SK-N-SH treated with all-trans-retinoic acid at 6 μM for 48 hours (cell line): Measurements from ENCODE around the gene CCNI2.

Source experiments
- ESRRG ChIP-seq: fragments of 250-450 bp; sonication (Bioruptor Pico); IDR thresholded peaks from 2 replicates; pipeline ENCODE4 v1.6.1; 2021; ENCODE audit warnings: mild to moderate bottlenecking
- ISL1 ChIP-seq: fragments of 250-450 bp; sonication (Bioruptor Pico); IDR thresholded peaks from 2 replicates; pipeline ENCODE4 v2.1.2; 2022; ENCODE audit warnings: mild to moderate bottlenecking, moderate library complexity
- PPARA ChIP-seq: fragments of 250-450 bp; sonication (Bioruptor Pico); IDR thresholded peaks from 2 replicates; pipeline ENCODE4 v1.5.0; 2020; ENCODE audit warnings: mild to moderate bottlenecking, borderline replicate concordance
- RARB ChIP-seq: fragments of 250-450 bp; sonication (Bioruptor Pico); IDR thresholded peaks from 2 replicates; pipeline ENCODE4 v1.8.0; 2021; ENCODE audit warnings: mild to moderate bottlenecking, moderate library complexity
- TSHZ2 ChIP-seq: fragments of 250-450 bp; sonication (Bioruptor Pico); IDR thresholded peaks from 2 replicates; pipeline ENCODE4 v1.5.0; 2020; ENCODE audit warnings: mild to moderate bottlenecking, moderate library complexity
- ZFP3 ChIP-seq: fragments of 250-450 bp; sonication (Bioruptor Pico); IDR thresholded peaks from 2 replicates; pipeline ENCODE4 v1.5.0; 2020; ENCODE audit warnings: mild to moderate bottlenecking, moderate library complexity
- ZFP30 ChIP-seq: fragments of 450-650 bp; formaldehyde crosslinking; IDR thresholded peaks from 2 replicates; pipeline ENCODE4 v1.5.0; 2022; ENCODE audit warnings: mild to moderate bottlenecking, moderate library complexity
- ZNF565 ChIP-seq: fragments of 450-650 bp; formaldehyde crosslinking; conservative IDR thresholded peaks from 2 replicates; pipeline ENCODE4 v1.5.0; 2020; ENCODE audit warnings: low read depth, mild to moderate bottlenecking, moderate library complexity

GRCh38 chr5:132746592-132746953, 653 bp upstream of the CCNI2 start:
- TF ChIP-seq PPARA (CRISPR knock-in tag), result no peak
- no peak for TF ChIP-seq ZNF565 (CRISPR knock-in tag)
- no peak for TF ChIP-seq TSHZ2
- TF ChIP-seq ISL1 (CRISPR knock-in tag), result no peak
- TF ChIP-seq ZFP30 (CRISPR knock-in tag), result no peak
- no peak for TF ChIP-seq ESRRG (CRISPR knock-in tag)
- TF ChIP-seq ZFP3 (CRISPR knock-in tag), result no peak
- TF ChIP-seq RARB (CRISPR knock-in tag), result no peak
